ENCODE measurements around the gene ADCY5.

ADCY5 gene

GRCh38 chr3:123406598-123406997 is 42.3 kb downstream of the ADCY5 start:
- DNase-seq (ENCODE audit: low spot score) = no peak

DNA sequence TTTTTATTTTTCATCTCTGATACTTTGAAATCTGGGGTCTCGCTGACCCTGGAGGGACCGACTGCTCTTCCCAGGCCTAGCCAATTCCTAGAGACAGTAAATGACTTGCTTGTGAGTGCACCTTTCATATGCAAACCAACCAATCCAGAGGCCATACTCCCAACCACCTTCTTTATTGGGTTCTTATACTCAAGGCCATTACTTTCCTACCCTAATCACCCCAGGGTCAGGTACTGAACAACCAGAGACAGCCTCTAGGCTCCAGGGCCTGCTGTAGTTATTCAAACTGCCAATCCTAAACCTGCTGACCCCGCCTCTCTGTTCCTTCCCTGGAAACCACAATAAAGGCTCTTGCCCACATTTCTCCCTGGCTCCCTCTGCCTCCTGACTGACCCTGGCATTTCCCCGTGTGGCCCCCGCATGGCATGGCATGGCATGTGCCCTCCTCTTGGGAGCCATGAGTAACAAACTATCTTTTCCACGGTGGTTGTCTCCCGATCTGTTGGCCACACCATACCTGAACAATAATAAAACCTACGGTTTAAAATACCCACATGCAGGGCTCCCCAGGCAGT is 42.9 kb downstream of the ADCY5 start:
- DNase-seq (ENCODE audit: low spot score) = no peak

DNA sequence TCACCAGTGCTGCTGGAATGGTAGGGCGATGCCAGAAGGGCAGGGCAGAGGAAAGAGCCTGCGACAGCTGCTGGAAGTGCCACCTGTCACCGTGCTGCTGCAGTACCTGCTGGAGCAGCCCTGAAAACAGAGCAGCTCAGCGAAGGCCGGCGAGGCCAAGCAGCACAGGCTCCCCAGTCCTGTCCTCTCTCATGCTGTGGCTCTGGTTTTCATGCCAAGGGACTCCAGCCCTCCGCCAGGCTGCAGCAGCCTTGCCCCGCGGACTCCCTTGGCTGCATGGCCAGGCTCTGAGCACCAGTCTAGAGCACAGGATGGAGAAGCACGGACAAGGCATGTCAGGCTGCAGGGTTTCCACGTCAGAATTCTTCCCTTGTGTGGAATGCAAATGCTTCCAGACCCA is 43.9 kb downstream of the ADCY5 start:
- no peak for DNase-seq (ENCODE audit: low spot score)

DNA sequence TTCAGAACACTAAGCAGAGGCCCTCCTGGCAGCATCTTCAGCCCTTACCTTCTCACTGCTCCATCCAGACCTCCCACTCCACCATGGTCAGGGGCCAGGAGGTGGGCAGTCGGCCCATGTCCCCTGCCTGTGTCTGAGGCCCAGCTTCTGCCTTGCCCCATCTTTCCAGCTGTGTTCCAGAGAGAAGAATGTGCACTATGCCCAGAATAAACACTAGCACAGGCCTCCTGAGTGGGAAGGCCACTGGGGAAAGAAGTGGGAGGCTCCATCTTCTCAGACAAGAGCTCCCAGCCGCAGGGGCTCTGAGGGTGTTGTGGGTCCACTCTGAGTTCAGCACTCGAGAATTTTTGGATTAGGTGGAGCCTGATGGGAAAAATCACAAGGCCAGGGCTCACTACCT is 44.5 kb downstream of the ADCY5 start:
- DNase-seq (ENCODE audit: low spot score) = no peak

GRCh38 chr3:123401836-123402530 is 46.9 kb downstream of the ADCY5 start:
- no peak for DNase-seq (ENCODE audit: low spot score)

DNA sequence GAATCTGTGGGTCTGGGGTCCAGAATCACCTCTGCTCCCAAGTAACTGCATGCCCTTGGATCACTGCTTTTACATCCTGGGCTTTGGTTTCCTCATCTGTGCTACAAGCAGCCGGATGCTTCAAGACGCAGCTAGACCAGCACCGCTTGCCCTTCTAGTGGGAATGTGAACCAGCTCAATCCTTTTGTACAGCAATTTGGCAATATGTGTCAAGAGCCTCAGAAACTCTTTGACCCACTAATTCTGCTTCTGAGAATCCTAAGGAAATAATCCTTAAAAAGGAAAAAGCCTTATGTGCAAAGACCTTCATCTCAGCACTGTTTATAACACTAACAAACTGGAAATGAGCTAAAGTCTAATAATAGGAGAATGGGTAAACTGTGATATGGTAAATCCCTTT is 48.7 kb downstream of the ADCY5 start:
- no peak for DNase-seq (ENCODE audit: low spot score)

DNA sequence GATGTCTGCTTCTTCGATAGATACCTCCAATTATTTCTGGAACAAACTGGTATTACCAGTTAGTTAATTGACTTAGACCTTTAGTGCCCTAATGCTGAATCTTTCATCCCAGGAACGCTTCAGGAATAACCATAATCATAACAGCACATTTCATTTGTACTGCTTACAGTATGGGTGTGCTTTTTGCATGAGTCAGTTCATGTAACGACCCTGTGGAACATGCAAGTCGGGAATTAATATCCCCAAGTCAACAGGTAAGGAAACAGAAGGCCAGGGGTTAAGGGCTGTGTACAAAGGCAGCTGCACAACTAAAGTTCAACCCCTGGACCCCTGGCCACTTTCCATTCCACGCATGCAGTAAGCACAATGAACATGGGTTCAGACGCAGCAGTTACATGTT is 49.2 kb downstream of the ADCY5 start:
- DNase-seq (ENCODE audit: low spot score) = no peak

DNA sequence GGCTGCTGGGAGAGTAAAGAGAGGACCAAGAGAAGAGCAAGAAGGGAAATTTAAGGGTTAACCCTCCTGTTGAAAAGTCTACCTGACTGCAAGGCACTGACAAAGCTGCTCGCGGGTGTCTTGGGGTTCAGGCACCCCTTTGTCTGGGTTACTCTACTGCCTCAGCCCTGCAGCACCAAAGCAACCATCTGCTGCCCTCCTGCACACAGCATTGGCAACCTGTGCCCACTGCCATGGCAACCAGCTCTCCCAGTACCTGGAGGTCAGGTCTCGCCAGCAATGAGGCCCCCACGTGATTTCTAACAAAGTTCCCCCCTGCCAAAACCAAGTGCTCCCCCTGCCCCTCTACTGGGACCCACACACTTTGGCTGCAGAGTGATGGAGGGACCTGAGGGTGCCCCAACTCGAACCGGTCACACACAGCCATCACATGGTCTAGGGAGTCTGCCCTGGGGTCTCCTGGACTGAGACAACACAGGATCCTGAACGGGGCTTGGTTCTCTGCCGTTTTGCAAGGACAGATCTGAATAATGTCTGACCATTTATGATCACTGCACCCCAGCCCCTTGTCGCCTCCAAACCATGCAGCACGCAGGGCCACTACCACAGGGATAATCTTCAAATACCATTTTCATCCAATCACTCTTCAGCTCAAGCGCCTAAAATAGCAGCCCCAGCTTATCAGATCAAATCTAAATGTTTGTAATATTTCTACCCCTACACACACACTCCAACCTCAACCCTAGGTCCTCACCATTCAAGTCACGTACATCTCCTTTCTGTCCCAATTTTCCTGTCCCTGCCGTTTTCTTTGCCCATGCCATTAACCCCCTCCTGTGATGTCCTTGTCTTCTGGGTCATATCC is 50.7 kb downstream of the ADCY5 start:
- DNase-seq (ENCODE audit: low spot score) = no peak

GRCh38 chr3:123397050-123397590 is 51.8 kb downstream of the ADCY5 start:
- no peak for DNase-seq (ENCODE audit: low spot score)

- no peak for DNase-seq (ENCODE audit: low spot score)
These were observed 52.5 kb downstream of the ADCY5 start for GRCh38 chr3:123396171-123397049.

GRCh38 chr3:123395235-123395634 is 53.7 kb downstream of the ADCY5 start:
- no peak for DNase-seq (ENCODE audit: low spot score)

DNA sequence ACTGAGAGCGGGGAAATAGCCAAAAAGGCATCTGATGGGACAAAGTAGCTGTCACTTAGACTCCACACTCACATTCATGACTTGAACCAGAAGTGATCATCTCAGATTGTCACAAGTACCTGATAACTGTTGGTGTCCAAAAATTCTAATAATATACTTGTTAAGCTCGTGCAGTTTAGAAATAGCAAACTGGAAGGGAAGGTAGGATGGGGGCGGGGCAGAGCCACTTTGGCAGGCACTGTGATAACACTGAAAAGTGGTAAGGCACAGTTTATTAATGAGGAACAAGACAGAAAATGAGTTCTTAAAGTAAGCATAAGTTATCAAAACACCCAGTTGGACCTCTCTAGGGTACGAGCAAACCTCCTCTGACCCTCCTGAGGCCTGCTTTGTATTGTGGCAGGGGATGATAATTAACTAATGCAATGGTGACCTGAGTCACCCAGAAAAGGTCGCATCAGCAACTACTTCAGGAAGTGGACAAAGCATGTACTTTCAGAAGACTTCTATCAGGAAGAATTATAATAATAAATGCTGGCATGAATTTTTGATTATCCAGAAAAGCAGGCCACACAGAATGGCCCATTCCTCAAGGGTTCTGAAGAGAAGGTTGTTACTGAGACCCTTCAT is 54.4 kb downstream of the ADCY5 start:
- DNase-seq (ENCODE audit: low spot score) = no peak

DNA sequence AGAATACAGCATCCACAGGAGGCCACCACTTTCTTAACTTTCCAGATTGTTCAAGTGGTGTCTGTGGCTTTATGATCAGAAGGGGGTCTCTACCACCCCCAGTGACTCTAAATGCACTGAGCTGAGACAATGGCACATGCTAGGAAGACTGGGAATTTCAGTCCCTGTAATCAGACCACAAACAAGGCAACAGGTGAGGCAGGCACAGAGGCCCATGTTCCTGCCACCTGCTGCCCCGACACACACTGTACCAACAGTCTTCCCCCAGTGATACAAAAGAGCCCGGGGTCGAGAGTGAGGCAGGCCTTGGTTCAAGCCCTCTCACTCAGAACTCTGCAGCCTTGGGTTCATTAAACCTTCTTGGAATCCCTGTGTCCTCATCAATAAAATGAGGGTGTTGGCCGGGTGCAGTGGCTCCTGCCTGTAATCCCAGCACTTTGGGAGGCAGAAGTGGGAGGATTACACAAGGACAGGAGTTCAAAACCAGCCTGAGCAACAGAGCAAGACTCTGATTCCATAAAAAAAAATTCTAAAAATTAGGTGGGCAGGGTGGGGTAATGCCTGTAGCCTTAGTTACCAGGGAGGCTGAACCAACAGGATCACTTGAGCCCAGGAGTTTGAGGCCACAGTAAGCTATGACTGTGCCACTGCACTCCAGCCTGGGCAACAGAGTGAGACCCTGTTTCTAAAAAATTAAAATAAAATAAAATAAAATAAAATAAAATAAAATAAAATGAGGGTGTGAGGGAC is 55.8 kb downstream of the ADCY5 start:
- no peak for DNase-seq (ENCODE audit: low spot score)

DNA sequence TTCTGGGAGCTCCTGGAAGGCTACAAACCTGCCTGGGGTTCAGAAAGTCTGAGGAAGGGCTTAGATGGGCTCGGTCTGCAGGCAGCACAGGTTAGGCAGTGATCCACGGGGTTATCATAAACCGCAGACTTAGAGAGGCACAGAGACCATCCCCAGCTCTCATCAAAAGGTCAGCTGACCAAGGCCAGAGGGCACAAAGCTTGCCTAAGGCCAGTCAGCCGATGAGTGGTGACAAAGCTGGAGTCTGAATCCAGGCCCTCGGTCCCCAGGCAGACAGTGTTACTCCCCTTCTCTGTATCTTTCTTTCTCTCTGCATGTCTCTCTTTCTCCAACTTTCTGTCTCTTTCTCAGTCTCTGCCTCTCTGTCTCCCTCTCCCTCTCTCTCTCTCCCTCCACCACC is 56.5 kb downstream of the ADCY5 start:
- DNase-seq (ENCODE audit: low spot score) = no peak

DNA sequence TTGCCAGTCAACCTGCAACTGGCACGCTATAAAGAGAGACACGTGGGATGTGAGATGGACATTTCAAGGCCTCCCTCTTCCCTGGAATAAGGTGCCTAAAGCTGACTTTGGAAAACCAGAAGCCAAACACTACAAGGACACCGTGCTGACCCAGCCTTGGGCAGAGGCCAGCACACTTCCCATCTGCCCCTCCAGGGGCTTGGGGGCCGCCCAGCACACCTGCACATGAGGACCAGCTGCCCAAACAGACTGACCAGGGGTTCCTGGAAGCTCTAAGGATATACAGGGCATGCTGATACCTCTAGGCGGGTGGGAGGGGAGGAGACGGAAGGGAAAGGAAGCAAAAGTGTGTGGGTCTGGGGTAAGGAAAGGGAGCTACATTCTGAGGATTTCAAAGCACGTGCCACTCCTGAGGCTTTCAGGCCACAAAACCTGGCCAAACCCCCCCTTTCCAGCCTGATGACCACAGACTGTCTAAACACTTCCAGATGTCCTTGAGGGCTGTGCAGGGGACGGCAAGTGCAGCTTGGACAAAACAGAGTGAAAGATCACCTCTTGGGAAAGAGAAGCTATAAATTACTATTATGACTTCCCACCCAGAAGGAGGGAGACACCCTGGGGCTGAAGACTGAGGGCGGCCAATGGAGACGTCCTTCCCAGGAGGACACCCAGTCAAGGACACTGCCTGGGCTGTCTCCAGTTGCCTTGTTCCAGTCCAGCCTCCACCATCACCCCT is 57.9 kb downstream of the ADCY5 start:
- no peak for DNase-seq (ENCODE audit: low spot score)

DNA sequence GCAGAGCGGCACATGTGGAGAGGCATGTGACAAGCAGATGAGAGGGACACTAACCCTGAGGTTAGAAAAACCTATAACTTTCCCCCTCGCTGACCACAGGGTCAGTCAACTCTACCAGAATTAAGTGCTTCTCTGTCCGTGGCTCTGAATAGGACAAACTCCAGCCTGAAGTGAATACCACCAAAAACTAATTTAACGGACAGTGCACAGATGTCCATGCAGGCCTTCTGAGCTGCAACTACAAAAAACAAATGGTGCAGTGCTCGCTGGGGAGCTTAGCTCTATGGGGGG is 59.3 kb downstream of the ADCY5 start:
- DNase-seq (ENCODE audit: low spot score) = no peak

- DNase-seq (ENCODE audit: low spot score) = no peak
These were observed 59.9 kb downstream of the ADCY5 start for GRCh38 chr3:123388811-123389627.

GRCh38 chr3:123388042-123388441 is 60.8 kb downstream of the ADCY5 start:
- no peak for DNase-seq (ENCODE audit: low spot score)

DNA sequence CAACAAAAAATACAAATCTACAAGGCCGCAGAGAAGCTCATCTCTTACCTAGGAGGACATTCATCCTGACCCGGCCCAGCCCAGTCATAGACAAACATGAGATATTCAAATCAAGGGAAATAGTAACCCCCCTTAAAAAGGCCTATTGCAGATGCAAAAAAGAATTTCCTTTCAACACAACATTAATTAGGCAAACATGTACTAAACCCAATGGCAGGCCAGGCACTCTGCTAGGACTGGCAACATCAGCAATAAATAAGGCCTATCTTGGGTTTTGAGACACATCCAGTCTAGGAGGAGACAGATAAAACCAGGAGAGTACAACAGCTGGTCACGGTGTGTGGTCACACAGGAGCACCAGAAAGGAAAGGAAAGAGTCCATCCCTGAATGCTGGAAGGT is 61.4 kb downstream of the ADCY5 start:
- no peak for DNase-seq (ENCODE audit: low spot score)
